Measurements from ENCODE around the gene LAMA2. TPM values are rescaled to one million over a fixed set of nuclear protein-coding genes. Genes with fewer than 3 reads are reported as not detected.
"Not testable (repeated sequence)": the region's sequence is repeated elsewhere in the genome, so short reads cannot be mapped to it uniquely, and the experiment has no call there.

LAMA2 gene
- total and polyA plus RNA-seq, 3 donors from 2014 or later, result 25.9 to 94.8 (median 56.0) TPM

- TF ChIP-seq POLR2A (IDR thresholded peaks at IDR 0.05) (no peak), CTCF (IDR thresholded peaks at IDR 0.05) (no peak)
- no peaks in the 10 kb centered on the region for H3K36me3 ChIP-seq (ENCODE audit: low read depth, missing control alignments)
Observed at GRCh38 chr6:129150507-129150906, 267.6 kb downstream of the LAMA2 start.

GRCh38 chr6:129153257-129153656 is 270.3 kb downstream of the LAMA2 start:
- no peaks in the 10 kb centered on the region for H3K4me1 ChIP-seq
- H3K27ac ChIP-seq, result no peak overlapping the region
- intact Hi-C loops (cut with DNase I; ENCODE audit: low total_unique reads), result no loop called here
- WGBS, 2 donors, result 84 to 89% methylated on average over 4 of the region's 4 CpGs
- no peaks in the 10 kb centered on the region for H3K36me3 ChIP-seq (ENCODE audit: low read depth, missing control alignments)
- no peak overlapping the region for H3K4me3 ChIP-seq
- no peaks in the 10 kb centered on the region for H3K9me3 ChIP-seq
- TF ChIP-seq POLR2A (IDR thresholded peaks at IDR 0.05) (no peak), CTCF (IDR thresholded peaks at IDR 0.05) (no peak)
- DNase-seq, result no peak
- no peaks in the 10 kb centered on the region for H3K27me3 ChIP-seq

More at GRCh38 chr6:129150507-129150906, 267.6 kb downstream of the LAMA2 start:
- 87 to 92% methylated on average over 4 of the region's 4 CpGs for WGBS, 2 donors
- H3K4me1 ChIP-seq, result no peaks in the 10 kb centered on the region
- intact Hi-C loops (cut with DNase I; ENCODE audit: low total_unique reads), result no loop called here
- no peak overlapping the region for H3K27ac ChIP-seq
- no peaks in the 10 kb centered on the region for H3K9me3 ChIP-seq
- no peaks in the 10 kb centered on the region for H3K27me3 ChIP-seq
- DNase-seq, result no peak
- no peak overlapping the region for H3K4me3 ChIP-seq

GRCh38 chr6:129159242-129159641 is 276.3 kb downstream of the LAMA2 start:
- H3K4me3 ChIP-seq; H3K4me1 ChIP-seq; DNase-seq; H3K9me3 ChIP-seq; H3K36me3 ChIP-seq (ENCODE audit: low read depth, missing control alignments); H3K27me3 ChIP-seq; H3K27ac ChIP-seq; intact Hi-C loops (cut with DNase I; ENCODE audit: low total_unique reads): not testable (repeated sequence)
- 71 to 78% methylated on average over 17 of the region's 17 CpGs for WGBS, 2 donors

- Histone ChIP-seq H3K36me3 (ENCODE audit: low read depth, missing control alignments) (no peaks in the 10 kb centered on the region), H3K4me1 (no peaks in the 10 kb centered on the region), H3K9me3 (no peaks in the 10 kb centered on the region), H3K27me3 (no peaks in the 10 kb centered on the region), H3K4me3 (no peak overlapping the region), H3K27ac (no peak overlapping the region)
- intact Hi-C loops (cut with DNase I; ENCODE audit: low total_unique reads), result no loop called here
- no peak for TF ChIP-seq CTCF (IDR thresholded peaks at IDR 0.05)
- no peak for TF ChIP-seq POLR2A (IDR thresholded peaks at IDR 0.05)
- 86 to 97% methylated on average over 1 of the region's 1 CpG for WGBS, 2 donors
- no peak for DNase-seq
Observed at GRCh38 chr6:129162605-129163004, 279.7 kb downstream of the LAMA2 start.

- Histone ChIP-seq H3K27me3 (no peaks in the 10 kb centered on the region), H3K27ac (no peak overlapping the region), H3K4me3 (no peak overlapping the region), H3K4me1 (no peaks in the 10 kb centered on the region), H3K36me3 (ENCODE audit: low read depth, missing control alignments) (no peaks in the 10 kb centered on the region), H3K9me3 (no peaks in the 10 kb centered on the region)
- intact Hi-C loops (cut with DNase I; ENCODE audit: low total_unique reads), result no loop called here
- DNase-seq, result no peak
- WGBS, 2 donors, result 93 to 95% methylated on average over 2 of the region's 2 CpGs
- no peak for TF ChIP-seq POLR2A (IDR thresholded peaks at IDR 0.05)
- no peak for TF ChIP-seq CTCF (IDR thresholded peaks at IDR 0.05)
Observed at GRCh38 chr6:129163551-129163950, 280.6 kb downstream of the LAMA2 start.

Data from testis (tissue), 3 donors.